Tibial nerve (tissue), 4 donors: ENCODE results near the gene DDC.

Experiments
- CTCF ChIP-seq, 5 experiments: fragments of 200-600 bp in 3 of 5; fragments of 450-650 bp in 2 of 5; sonication (generic) in 3 of 5; IDR thresholded peaks; one replicate each; pipeline ENCODE4 v1.5.1; 2016 to 2019; ENCODE audit warnings: antibody characterized with exemption in 5 of 5, mild to moderate bottlenecking in 3 of 5, moderate library complexity in 2 of 5
- EP300 ChIP-seq, 2 donors: sonication (generic); formaldehyde crosslinking; IDR thresholded peaks; one replicate each; pipeline ENCODE4 v1.6.1; 2017; ENCODE audit warnings: antibody characterized with exemption in 2 of 2, mild to moderate bottlenecking in 1 of 2
- POLR2A ChIP-seq, 2 donors: fragments of 450-650 bp; IDR thresholded peaks; one replicate each; pipeline ENCODE4 v1.6.1; 2017; ENCODE audit warnings: antibody characterized with exemption in 2 of 2, mild to moderate bottlenecking in 2 of 2, moderate library complexity in 2 of 2

DNA sequence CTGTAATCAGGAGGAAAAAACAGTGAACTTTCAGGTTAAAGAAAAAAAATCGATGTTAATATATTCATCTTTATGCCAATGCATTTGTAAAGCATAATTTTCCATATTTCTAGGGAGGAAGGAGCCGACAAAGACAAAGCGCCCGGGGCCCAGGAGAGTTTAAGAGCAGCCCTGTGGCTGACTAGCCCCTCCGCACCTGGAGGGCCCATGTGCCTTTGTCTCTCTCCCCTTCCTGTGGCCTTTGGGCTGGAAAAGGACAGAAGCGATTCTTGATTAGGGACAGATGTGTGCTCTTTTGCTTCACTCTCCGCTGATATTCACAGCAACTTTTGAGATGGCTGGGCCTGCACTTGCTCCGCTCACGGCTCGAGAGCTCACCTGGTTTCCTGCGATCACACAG, 23.1 kb downstream of the DDC start:
- TF ChIP-seq CTCF (IDR thresholded peaks at IDR 0.05) (no peak), POLR2A (IDR thresholded peaks at IDR 0.05) (no peak), EP300 (IDR thresholded peaks at IDR 0.05) (no peak)
